ENCODE measurements around the gene KIR2DL3.
"Not testable (repeated sequence)": the region's sequence is repeated elsewhere in the genome, so short reads cannot be mapped to it uniquely, and the experiment has no call there.

KIR2DL3 gene

GRCh38 chr19:54739587-54740497 is 1.5 kb downstream of the KIR2DL3 start:
- POLR2A ChIA-PET = no interaction called here
- DNase-seq (ENCODE audit: low read depth, low spot score) = no peak
- TF ChIP-seq CTCF (IDR thresholded peaks at IDR 0.05; ENCODE audit: insufficient read depth, low read length, missing control alignments) = no peak
- H3K4me3 ChIP-seq (ENCODE audit: low read depth, low read length) = no peak overlapping the region
- CTCF ChIA-PET = no interaction called here

DNA sequence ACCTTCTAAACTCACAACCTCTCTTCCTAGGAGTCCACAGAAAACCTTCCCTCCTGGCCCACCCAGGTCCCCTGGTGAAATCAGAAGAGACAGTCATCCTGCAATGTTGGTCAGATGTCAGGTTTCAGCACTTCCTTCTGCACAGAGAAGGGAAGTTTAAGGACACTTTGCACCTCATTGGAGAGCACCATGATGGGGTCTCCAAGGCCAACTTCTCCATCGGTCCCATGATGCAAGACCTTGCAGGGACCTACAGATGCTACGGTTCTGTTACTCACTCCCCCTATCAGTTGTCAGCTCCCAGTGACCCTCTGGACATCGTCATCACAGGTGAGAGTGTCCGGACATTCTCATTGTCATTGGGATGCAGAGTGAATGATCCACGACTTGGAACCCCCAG is 3.6 kb downstream of the KIR2DL3 start:
- H3K4me3 ChIP-seq (ENCODE audit: low read depth, low read length); DNase-seq (ENCODE audit: low read depth, low spot score); CTCF ChIA-PET; POLR2A ChIA-PET: not testable (repeated sequence)

DNA sequence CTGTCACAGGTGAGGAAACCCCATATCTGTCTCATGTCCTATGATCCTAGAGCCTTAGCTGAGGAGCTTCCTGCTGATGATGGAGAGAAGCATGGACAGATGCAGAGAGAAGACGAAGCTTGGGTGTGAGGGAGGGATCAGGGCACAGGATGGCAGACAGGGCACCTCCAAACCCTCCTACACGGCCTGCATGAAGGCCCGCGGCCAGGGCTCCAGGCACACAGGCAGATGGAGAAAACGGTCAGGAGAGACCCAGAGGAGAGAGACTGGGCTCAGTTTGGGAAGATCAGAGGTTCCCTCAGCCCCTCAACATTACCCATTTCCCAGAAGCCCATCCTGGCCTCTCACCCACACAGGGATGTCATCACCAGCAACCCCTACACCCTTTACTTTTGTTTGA is 5.8 kb downstream of the KIR2DL3 start:
- POLR2A ChIA-PET; H3K4me3 ChIP-seq (ENCODE audit: low read depth, low read length); CTCF ChIA-PET; DNase-seq (ENCODE audit: low read depth, low spot score): not testable (repeated sequence)

GRCh38 chr19:54747614-54748322 is 9.5 kb downstream of the KIR2DL3 start:
- H3K4me3 ChIP-seq (ENCODE audit: low read depth, low read length); POLR2A ChIA-PET; CTCF ChIA-PET; DNase-seq (ENCODE audit: low read depth, low spot score): not testable (repeated sequence)

GRCh38 chr19:54750276-54750675 is 12.0 kb downstream of the KIR2DL3 start:
- H3K4me3 ChIP-seq (ENCODE audit: low read depth, low read length); CTCF ChIA-PET; POLR2A ChIA-PET; DNase-seq (ENCODE audit: low read depth, low spot score): not testable (repeated sequence)

DNA sequence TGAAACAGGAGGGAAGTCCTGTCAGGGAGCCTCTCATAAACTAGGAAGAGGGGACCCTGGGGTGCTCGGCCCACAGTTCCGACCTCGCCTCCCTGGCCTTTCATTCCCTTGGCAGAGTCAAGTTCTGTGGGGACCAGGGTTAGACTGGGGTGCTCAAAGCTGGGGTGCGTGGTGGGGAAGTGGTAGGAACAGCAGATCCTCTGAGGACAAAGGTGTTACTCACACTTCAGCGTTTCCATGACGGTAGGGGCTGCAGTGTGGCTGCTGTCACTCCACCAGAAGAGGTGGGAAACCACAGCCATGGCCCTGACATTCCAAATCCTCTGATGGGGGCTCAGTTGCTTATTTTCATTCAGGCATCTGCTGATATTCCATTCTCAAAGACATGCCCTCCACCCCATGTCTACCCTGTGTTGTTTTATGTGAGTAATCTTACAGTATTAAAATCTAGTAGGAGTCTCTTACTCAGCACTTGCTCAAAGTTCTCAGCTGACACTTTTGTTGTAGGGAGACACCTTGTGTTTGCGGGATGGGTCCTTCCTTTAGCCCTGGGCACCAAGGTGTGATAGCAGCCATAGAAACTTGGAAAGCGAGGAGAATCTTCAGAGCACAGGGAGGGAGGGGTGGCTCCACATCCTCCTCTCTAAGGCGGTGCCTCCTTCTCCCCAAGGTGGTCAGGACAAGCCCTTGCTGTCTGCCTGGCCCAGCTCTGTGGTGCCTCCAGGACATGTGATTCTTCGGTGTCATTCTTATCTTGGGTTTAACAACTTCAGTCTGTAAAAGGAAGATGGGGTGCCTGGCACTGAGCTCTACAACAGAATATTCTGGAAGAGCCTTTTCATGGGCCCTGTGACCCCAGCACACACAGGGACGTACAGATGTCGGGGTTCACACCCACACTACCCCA is 18.1 kb downstream of the KIR2DL3 start:
- CTCF ChIA-PET; DNase-seq (ENCODE audit: low read depth, low spot score); H3K4me3 ChIP-seq (ENCODE audit: low read depth, low read length); POLR2A ChIA-PET: not testable (repeated sequence)

DNA sequence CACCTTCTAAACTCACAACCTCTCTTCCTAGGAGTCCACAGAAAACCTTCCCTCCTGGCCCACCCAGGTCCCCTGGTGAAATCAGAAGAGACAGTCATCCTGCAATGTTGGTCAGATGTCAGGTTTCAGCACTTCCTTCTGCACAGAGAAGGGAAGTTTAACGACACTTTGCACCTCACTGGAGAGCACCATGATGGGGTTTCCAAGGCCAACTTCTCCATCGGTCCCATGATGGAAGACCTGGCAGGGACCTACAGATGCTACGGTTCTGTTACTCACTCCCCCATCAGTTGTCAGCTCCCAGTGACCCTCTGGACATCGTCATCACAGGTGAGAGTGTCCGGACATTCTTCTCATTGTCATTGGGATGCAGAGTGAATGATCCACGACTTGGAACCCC is 20.3 kb downstream of the KIR2DL3 start:
- POLR2A ChIA-PET; CTCF ChIA-PET; DNase-seq (ENCODE audit: low read depth, low spot score); H3K4me3 ChIP-seq (ENCODE audit: low read depth, low read length): not testable (repeated sequence)

DNA sequence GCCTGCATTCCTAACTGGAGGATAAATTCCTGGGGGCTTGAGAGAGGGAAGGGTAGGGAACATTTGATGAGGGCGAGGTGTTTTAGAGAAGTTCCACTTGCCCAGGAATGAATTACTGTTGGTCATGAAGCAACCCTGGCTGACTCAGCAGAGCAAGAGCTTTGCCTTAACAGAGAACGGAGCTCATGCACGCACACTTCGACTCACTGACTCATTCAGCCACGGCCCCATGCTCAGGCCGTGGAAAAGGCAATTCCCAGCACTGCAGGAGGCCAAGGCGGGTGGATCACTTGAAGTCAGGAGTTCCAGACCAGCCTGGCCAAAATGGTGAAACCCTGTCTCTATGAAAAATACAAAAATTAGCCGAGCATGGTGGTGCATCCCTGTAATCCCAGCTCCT is 25.9 kb downstream of the KIR2DL3 start:
- CTCF ChIA-PET; H3K4me3 ChIP-seq (ENCODE audit: low read depth, low read length); POLR2A ChIA-PET; DNase-seq (ENCODE audit: low read depth, low spot score): not testable (repeated sequence)

GRCh38 chr19:54766464-54766863 is 28.2 kb downstream of the KIR2DL3 start:
- H3K4me3 ChIP-seq (ENCODE audit: low read depth, low read length); DNase-seq (ENCODE audit: low read depth, low spot score); CTCF ChIA-PET; POLR2A ChIA-PET: not testable (repeated sequence)

DNA sequence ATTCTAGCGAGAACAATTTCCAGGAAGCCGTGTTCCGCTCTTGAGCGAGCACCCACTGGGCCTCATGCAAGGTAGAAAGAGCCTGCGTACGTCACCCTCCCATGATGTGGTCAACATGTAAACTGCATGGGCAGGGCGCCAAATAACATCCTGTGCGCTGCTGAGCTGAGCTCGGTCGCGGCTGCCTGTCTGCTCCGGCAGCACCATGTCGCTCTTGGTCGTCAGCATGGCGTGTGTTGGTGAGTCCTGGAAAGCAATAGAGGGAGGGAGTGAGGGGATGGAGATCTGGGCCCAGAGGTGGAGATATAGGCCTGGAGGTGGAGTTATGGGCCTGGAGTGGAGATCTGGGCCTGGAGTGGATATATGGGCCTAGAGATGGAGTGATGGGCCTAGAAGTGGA is 31.3 kb downstream of the KIR2DL3 start, which contains the start of gene KIR2DL1:
KIR2DL1 (plus strand) TSS at position 148 of the 400 bp plus-strand sequence; CDS start at position 206, 58 bp downstream.
- DNase-seq (ENCODE audit: low read depth, low spot score); H3K4me3 ChIP-seq (ENCODE audit: low read depth, low read length); CTCF ChIA-PET; POLR2A ChIA-PET: not testable (repeated sequence)

GRCh38 chr19:54770511-54770910 is 32.2 kb downstream of the KIR2DL3 start:
- H3K4me3 ChIP-seq (ENCODE audit: low read depth, low read length); DNase-seq (ENCODE audit: low read depth, low spot score); POLR2A ChIA-PET; CTCF ChIA-PET: not testable (repeated sequence)

DNA sequence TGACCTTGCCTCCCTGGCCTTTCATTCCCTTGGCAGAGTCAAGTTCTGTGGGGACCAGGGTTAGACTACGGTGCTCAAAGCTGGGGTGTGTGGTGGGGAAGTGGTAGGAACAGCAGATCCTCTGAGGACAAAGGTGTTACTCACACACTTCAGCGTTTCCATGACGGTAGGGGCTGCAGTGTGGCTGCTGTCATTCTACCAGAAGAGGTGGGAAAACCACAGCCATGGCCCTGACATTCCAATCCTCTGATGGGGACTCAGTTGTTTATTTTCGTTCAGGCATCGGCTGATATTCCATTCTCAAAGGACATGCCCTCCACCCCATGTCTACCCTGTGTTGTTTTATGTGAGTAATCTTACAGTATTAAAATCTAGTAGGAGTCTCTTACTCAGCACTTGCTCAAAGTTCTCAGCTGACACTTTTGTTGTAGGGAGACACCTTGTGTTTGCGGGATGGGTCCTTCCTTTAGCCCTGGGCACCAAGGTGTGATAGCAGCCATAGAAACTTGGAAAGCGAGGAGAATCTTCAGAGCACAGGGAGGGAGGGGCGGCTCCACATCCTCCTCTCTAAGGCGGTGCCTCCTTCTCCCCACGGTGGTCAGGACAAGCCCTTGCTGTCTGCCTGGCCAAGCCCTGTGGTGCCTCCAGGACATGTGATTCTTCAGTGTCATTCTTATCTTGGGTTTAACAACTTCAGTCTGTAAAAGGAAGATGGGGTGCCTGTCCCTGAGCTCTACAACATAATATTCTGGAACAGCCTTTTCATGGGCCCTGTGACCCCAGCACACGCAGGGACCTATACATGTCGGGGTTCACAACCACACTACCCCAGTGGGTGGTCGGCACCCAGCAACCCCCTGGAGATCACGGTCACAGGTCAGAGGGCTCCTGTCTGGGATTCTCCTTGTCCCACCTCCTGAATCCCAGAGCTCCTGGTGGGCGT is 33.0 kb downstream of the KIR2DL3 start:
- POLR2A ChIA-PET = not testable (repeated sequence)

GRCh38 chr19:54772666-54773065 is 34.4 kb downstream of the KIR2DL3 start:
- CTCF ChIA-PET; DNase-seq (ENCODE audit: low read depth, low spot score); H3K4me3 ChIP-seq (ENCODE audit: low read depth, low read length); POLR2A ChIA-PET: not testable (repeated sequence)

More for the DNA sequence above, 33.0 kb downstream of the KIR2DL3 start:
- CTCF ChIA-PET; H3K4me3 ChIP-seq (ENCODE audit: low read depth, low read length); DNase-seq (ENCODE audit: low read depth, low spot score): not testable (repeated sequence)

DNA sequence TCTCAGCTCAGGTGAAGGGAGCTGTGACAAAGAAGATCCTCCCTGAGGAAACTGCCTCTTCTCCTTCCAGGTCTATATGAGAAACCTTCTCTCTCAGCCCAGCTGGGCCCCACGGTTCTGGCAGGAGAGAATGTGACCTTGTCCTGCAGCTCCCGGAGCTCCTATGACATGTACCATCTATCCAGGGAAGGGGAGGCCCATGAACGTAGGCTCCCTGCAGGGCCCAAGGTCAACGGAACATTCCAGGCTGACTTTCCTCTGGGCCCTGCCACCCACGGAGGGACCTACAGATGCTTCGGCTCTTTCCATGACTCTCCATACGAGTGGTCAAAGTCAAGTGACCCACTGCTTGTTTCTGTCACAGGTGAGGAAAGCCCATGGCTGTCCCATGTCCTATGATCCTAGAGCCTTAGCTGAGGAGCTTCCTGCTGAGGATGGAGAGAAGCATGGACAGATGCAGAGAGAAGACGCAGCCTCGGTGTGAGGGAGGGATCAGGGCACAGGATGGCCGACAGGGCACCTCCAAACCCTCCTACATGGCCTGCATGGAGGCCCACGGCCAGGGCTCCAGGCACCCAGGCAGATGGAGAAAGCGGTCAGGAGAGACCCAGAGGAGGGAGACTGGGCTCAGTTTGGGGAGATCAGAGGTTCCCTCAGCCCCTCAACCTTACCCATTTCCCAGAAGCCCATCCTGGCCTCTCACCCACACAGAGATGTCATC is 36.9 kb downstream of the KIR2DL3 start:
- CTCF ChIA-PET; H3K4me3 ChIP-seq (ENCODE audit: low read depth, low read length); POLR2A ChIA-PET; DNase-seq (ENCODE audit: low read depth, low spot score): not testable (repeated sequence)
